GM21717 (cell line): ENCODE measurements around the gene ESCO1.

Experiments used
- ATAC-seq: cut with Tn5 transposase; IDR thresholded peaks from one replicate; pipeline ENCODE4 v1.9.1; 2021; ENCODE audit warnings: mild to moderate bottlenecking, moderate library complexity; ENCODE audit not compliant: unreplicated experiment

ESCO1 gene

GRCh38 chr18:21496277-21496835 is 104.1 kb downstream of the ESCO1 start:
- no peak for ATAC-seq

DNA sequence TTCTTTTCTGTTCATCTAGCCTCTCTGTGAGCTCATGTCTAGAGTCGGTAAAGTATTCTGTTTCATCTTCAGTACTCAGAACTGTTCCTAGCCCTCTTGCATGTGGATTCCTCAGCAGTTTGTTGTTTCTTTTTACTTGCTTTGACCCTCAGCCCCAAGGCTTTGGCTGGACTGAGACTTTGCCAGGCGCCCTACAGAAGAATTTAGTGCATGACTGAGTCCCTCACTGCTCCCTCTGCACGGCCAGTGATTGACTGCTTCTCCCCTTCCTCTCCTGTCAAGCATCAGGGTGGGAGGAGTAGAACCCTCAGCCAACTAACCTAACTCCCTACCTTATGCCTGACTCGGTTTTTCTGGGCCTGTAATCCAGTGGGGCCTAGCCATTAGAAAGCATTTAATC is 109.8 kb downstream of the ESCO1 start:
- no peak for ATAC-seq

- ATAC-seq, result no peak
These were observed 110.5 kb downstream of the ESCO1 start for GRCh38 chr18:21489919-21490495.

- no peak for ATAC-seq
These were observed 111.3 kb downstream of the ESCO1 start for GRCh38 chr18:21489119-21489750.

DNA sequence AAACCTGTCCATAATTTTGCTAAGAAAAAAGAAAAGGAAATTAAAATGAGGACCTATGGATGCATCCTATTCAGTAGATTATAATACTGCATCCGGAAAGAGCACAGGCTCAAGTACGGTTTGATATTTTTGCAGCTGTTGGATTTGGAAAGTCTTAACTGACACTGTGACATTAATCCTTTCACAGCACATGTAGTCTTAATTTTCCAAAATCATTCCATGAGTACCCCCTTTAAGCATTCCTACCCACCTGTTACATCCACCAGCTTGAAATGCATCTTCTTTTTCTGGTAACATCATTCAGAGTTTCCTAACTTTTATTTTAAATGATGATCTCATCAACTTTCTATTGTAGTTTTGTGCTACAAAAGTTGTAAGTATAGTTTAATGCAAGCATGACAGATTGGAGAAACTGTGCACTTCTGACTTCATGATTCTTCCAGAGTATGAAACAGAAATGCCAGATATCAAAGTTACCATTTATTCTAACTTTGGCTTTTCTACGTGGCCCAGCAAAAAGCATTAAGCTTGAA is 113.5 kb downstream of the ESCO1 start:
- no peak for ATAC-seq

DNA sequence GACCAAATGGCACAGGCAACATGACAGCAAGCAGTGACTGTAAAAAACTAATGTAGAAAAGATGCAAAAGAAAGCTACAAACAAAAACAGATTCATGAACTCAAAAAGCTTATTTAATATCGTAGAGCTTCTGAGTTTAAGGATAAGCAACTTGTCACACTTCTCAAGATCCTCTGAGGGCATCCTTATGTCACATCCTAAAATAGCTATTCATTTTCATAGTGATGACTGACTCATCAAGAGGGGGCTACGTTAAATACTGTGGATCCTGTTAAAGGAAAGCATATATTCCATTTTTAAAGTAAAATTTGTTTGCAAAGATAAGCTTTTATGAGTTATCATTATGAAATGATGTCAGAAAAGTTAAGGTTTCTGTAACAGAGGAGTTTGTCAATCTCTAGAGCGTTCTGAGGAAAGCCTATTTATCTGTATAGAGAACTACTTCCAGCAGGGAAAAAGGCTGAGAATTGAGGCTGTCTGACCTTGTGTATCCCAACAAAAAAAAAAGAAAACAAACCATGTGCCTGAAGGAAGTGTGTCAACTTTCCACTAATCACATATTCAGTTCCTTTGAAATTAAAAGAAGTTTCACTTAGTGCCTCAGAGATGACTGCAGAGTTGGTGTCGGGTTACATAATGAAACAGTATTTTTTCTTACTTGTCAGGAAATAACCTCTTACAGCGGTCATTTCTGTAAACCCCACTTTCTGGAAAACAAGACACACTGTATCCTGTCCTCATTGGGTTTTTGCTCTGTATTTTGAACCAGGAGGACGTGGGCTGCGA is 115.5 kb downstream of the ESCO1 start:
- no peak for ATAC-seq

- ATAC-seq, result no peak
These were observed 117.5 kb downstream of the ESCO1 start for GRCh38 chr18:21483051-21483450.

GRCh38 chr18:21481739-21482138 is 118.8 kb downstream of the ESCO1 start:
- no peak for ATAC-seq

- no peak for ATAC-seq
These were observed 120.8 kb downstream of the ESCO1 start for GRCh38 chr18:21479721-21480120.
